ENCODE data around the gene HJV. TPM values are rescaled to one million over a fixed set of nuclear protein-coding genes. Genes with fewer than 3 reads are reported as not detected.
A peak's percentile ranks its signal among the peaks of the same experiment; 100 is the strongest.

HJV gene
- total RNA-seq, 1 experiment from 2014 or later, result not detected

DNA sequence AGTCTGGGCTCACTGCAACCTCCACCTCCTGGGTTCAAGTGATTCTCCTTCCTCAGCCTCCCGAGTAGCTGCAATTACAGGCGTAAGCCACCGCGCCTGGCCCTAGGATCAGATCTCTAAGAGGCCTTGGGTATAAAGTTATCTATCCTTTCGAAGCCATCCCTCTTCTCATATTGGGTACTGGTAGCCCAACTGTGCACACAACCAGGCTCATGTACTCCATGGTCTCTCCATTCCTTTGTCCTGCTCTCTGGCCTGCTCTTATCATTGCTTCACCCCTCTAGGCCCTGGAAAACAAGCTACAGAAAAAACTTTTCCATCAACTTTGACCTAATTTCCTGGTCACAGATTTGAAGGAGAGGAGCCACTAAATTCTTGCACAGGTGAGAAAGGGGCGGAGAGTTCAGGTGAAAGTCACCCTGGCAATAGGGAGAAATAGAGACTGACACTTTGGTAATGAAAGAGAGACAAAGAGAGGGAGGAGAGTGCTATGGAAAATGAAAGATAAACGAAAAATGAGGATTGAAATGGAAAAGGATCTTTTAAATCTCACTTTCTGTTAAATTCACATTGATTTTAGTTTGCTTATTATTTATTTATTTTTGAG, 31.2 kb downstream of the HJV start:
- Histone ChIP-seq H2BK15ac (ENCODE audit: low read depth, low read length) (no peak overlapping the region), H4K20me1 (ENCODE audit: control insufficient read depth, insufficient read depth, insufficient read length) (no peaks in the 10 kb centered on the region), H2AFZ (ENCODE audit: low read length) (no peak overlapping the region), H3K56ac (ENCODE audit: insufficient read length, low read depth, low read length) (no peak overlapping the region), H3K23ac (ENCODE audit: insufficient read length, low read depth, low read length) (no peak overlapping the region), H3K9ac (ENCODE audit: extremely low read depth, insufficient read length, low read length) (no peak overlapping the region), H2BK120ac (ENCODE audit: low read depth, low read length, poor library complexity, severe bottlenecking) (no peak overlapping the region), H4K5ac (ENCODE audit: insufficient read length, low read depth, low read length) (no peak overlapping the region), H2BK12ac (ENCODE audit: insufficient read length, low read depth, low read length) (peak overlapping the region; percentile 43), H3K27me3 (ENCODE audit: insufficient read depth, low read length) (no peaks in the 10 kb centered on the region), H3K23me2 (ENCODE audit: insufficient read length, low read depth, low read length, poor library complexity, severe bottlenecking) (peaks cover 12% of the 10 kb centered on the region), H3T11ph (ENCODE audit: low read length) (no peak overlapping the region), H3K4me1 (ENCODE audit: insufficient read depth, low read length) (peaks cover 4% of the 10 kb centered on the region; the same call in 1 of the 2 replicates), H3K4me2 (ENCODE audit: insufficient read depth, insufficient read length, low read length) (no peak overlapping the region), H2BK20ac (ENCODE audit: low read depth, low read length, poor library complexity, severe bottlenecking) (no peak overlapping the region), H3K79me2 (ENCODE audit: insufficient read depth, low read length) (no peaks in the 10 kb centered on the region), H3K27ac (ENCODE audit: insufficient read length, low read depth, low read length) (no peak overlapping the region), H2AK5ac (ENCODE audit: insufficient read length, low read length) (no peak overlapping the region), H3K18ac (ENCODE audit: insufficient read length, low read depth, low read length) (peak overlapping the region; percentile 48), H3K79me1 (ENCODE audit: insufficient read depth, low read depth, low read length, poor library complexity, severe bottlenecking) (peaks cover 6% of the 10 kb centered on the region), H4K91ac (ENCODE audit: insufficient read length, low read depth, low read length) (no peak overlapping the region), H3K14ac (ENCODE audit: insufficient read depth, low read length) (no peak overlapping the region; the same call in 1 of the 2 replicates), H3K9me3 (ENCODE audit: control insufficient read depth, low read depth, low read length) (no peaks in the 10 kb centered on the region), H4K8ac (replicated peaks; ENCODE audit: insufficient read length, low read depth, low read length) (no peak overlapping the region), H2BK5ac (ENCODE audit: insufficient read length, low read length) (no peak overlapping the region), H3K4ac (ENCODE audit: low read depth, low read length) (no peak overlapping the region)
- DNase-seq, result no peak
- H3K27me3 Mint-ChIP-seq (ENCODE audit: low read depth), result no peaks in the 10 kb centered on the region
- H3K4me1 Mint-ChIP-seq, result peaks cover 28 to 42% of the 10 kb centered on the region in 2 experiments
- H3K36me3 Mint-ChIP-seq (ENCODE audit: insufficient read depth in 1 of 3, low read depth in 3 of 3), result peaks cover 26 to 31% (median 30%) of the 10 kb centered on the region in 3 experiments
- no CpG with 5 or more reads among the region's 7 CpGs for WGBS (ENCODE audit: extremely low coverage, insufficient read length, low lambda C conversion rate)
- H3K9me3 Mint-ChIP-seq, result no peaks in the 10 kb centered on the region
- no peak overlapping the region for H3K4me3 Mint-ChIP-seq
- peak overlapping the region in 1 of 3 experiments; percentile 62; a peak in 3 of 7 replicates for H3K27ac Mint-ChIP-seq
- TF ChIP-seq, protein P1, sequence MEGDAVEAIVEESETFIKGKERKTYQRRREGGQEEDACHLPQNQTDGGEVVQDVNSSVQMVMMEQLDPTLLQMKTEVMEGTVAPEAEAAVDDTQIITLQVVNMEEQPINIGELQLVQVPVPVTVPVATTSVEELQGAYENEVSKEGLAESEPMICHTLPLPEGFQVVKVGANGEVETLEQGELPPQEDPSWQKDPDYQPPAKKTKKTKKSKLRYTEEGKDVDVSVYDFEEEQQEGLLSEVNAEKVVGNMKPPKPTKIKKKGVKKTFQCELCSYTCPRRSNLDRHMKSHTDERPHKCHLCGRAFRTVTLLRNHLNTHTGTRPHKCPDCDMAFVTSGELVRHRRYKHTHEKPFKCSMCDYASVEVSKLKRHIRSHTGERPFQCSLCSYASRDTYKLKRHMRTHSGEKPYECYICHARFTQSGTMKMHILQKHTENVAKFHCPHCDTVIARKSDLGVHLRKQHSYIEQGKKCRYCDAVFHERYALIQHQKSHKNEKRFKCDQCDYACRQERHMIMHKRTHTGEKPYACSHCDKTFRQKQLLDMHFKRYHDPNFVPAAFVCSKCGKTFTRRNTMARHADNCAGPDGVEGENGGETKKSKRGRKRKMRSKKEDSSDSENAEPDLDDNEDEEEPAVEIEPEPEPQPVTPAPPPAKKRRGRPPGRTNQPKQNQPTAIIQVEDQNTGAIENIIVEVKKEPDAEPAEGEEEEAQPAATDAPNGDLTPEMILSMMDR (conservative IDR thresholded peaks at IDR 0.05), result no peak

Measured in H9 (cell line).